PC-3 (cell line): ENCODE results near the gene MPV17.

Experiments used
- EZH2 ChIP-seq: fragments of 300-600 bp; sonication (generic); IDR thresholded peaks from one replicate; pipeline ENCODE4 v1.6.1; 2017; ENCODE audit warnings: antibody characterized with exemption, mild to moderate bottlenecking, low read length; ENCODE audit not compliant: unreplicated experiment
- EZH2phosphoT487 ChIP-seq: fragments of 300-600 bp; sonication (generic); IDR thresholded peaks from 2 replicates; pipeline ENCODE4 v1.6.1; 2018; ENCODE audit warnings: mild to moderate bottlenecking, antibody characterized with exemption, low read length, borderline replicate concordance
- TF ChIP-seq, protein P1 (sequence below): fragments of 300-600 bp; sonication (generic); conservative IDR thresholded peaks from 2 replicates; pipeline ENCODE4 v1.5.1; 2017; ENCODE audit warnings: antibody characterized with exemption, low read depth, mild to moderate bottlenecking, low read length

DNA sequence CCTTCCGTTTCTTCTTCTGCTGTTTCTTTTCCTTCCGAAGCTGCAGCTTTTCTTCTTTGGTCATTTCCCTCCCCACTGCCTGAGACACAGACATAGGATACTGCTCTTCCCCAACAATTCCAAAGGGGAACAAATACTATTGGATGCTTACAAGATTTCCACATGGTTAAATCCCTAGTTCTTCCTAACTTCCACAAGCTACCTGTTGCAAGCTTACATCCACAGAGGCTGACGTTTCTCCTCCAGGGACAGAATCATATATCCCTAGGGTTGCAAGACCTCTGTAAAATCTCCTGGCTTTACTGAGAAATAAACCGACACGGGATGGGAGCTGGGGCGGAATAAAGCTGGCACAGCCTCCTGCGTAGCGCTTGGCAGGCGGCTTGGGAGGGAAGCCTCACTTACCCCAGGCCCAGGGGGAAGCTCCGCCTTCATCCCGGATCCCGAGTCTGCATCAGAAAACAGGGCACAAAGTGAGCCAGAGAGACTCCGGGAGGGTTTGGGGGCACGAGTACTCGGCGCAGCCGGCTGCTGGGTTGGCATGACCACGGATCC is 46.7 kb upstream of the MPV17 start:
- TF ChIP-seq, protein P1, sequence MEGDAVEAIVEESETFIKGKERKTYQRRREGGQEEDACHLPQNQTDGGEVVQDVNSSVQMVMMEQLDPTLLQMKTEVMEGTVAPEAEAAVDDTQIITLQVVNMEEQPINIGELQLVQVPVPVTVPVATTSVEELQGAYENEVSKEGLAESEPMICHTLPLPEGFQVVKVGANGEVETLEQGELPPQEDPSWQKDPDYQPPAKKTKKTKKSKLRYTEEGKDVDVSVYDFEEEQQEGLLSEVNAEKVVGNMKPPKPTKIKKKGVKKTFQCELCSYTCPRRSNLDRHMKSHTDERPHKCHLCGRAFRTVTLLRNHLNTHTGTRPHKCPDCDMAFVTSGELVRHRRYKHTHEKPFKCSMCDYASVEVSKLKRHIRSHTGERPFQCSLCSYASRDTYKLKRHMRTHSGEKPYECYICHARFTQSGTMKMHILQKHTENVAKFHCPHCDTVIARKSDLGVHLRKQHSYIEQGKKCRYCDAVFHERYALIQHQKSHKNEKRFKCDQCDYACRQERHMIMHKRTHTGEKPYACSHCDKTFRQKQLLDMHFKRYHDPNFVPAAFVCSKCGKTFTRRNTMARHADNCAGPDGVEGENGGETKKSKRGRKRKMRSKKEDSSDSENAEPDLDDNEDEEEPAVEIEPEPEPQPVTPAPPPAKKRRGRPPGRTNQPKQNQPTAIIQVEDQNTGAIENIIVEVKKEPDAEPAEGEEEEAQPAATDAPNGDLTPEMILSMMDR = no peak
- TF ChIP-seq EZH2phosphoT487 (no peak), EZH2 (no peak)
